ENCODE data around the gene NPLOC4.

NPLOC4 gene

DNA sequence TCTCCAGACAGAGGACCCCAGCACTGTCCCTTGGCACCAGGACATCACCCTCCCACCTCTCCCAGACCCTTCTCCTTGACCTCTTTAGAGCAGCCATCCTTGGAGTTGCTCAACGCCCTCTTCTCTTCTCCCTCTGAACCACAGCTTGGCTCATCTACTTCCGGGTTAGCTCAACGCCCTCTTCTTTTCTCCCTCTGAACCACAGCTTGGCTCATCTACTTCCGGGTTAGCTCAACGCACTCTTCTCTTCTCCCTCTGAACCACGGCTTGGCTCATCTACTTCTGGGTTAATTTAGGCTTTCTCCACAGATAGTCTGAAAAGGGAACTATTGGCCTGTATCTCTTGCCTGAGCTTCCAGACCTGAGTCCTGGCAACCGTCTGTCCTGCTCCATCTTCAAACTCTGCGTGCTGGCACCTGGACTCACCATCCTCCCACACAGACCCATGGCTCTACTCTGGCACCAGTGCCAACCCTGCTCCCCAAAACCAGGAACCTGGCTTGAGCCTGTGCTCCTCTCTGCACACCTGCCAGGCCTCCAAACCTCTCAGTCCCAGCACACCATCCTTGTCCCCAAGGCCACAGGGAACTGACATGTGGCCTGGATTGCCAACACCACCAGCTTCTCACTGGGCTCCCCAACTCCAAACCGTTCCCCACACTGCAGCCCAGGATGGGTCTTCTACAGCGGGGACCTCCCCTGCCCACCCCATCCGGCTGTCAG is 59.5 kb downstream of the NPLOC4 start:
- peak; percentile 36 for DNase-seq (ENCODE audit: low read depth)
- TF ChIP-seq CTCF (IDR thresholded peaks at IDR 0.05; ENCODE audit: insufficient read depth, low read depth, low read length, missing control alignments), result no peak
- H3K4me3 ChIP-seq (ENCODE audit: low read length), result no peak overlapping the region

DNA sequence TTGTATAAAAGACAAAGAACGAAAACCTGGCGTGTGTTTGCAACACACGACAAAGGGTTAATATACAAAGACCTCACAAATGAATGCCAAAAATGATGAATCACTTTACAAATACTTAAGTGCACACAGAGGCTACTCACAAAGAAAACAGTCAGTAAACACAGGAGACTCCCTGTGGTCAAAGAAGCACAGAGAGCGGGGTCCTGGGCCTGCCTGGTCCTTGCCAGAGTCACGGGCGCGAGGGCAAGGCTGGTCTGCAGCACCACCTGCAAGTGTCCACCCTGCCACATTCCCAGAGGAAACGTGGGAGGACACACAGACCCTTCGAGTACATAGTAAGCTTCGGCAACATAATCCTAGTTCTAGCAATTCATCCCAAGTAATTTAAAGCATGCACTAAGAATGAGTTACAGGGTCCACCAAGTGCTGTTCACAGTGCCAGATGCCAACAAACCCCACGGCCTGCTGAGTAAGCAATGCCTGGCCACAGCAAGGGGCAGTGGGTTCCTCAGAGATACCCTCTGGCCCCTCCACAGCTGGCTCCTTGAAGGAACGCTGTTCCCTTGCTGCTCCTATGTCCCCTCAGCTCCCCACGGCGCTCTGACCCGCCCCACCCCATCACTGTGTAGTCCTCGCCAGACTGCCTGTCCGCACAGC is 60.2 kb downstream of the NPLOC4 start:
- no peak overlapping the region for H3K4me3 ChIP-seq (ENCODE audit: low read length)
- no peak for TF ChIP-seq CTCF (IDR thresholded peaks at IDR 0.05; ENCODE audit: insufficient read depth, low read depth, low read length, missing control alignments)
- DNase-seq (ENCODE audit: low read depth), result peak; percentile 63

- TF ChIP-seq CTCF (IDR thresholded peaks at IDR 0.05; ENCODE audit: insufficient read depth, low read depth, low read length, missing control alignments), result no peak
- no peak overlapping the region for H3K4me3 ChIP-seq (ENCODE audit: low read length)
- no peak for DNase-seq (ENCODE audit: low read depth)
Observed at GRCh38 chr17:81575836-81576235, 61.1 kb downstream of the NPLOC4 start.

- no peak for DNase-seq (ENCODE audit: low read depth)
- TF ChIP-seq CTCF (IDR thresholded peaks at IDR 0.05; ENCODE audit: insufficient read depth, low read depth, low read length, missing control alignments), result no peak
Observed at GRCh38 chr17:81574643-81574956, 62.3 kb downstream of the NPLOC4 start.

DNA sequence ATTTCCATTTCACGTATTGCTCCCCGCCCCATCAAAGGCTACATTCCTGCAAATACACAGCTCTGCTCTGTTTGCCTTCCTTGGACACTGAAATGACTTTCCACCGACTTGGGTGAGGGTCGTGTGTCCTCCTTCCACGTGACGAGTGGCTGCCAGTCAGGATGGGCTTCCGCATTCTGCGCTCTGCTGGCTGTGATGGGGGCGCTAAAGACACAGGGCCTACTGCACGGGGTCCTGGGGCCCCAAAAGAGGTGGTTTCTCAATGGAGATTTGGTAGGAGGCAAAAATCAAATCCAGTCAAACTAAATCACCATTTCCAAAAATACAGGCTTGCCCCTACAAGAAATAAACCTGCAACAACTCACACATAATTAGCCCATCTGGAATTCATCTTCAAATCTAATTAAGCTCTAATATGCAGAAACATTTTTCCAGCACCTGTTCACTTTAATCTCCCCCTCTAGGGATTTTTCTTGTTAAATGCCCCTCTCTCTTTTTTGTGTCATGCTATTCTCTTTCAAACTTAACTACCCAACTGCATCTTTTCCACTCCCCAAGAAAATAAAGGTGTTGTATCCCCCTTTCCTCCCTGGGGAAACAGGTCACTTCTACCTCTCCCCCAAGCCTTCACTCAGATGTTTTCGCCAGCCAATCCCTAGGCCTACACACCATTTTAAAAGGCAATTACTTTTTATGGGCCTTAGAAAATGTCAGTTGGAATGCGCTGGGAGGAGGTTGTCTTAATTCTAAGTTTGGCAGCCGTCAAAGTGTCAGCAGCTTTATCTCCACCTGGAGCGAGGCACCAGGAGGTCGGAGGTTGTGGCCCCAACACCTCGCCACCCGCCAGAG is 62.9 kb downstream of the NPLOC4 start:
- no peak for DNase-seq (ENCODE audit: low read depth)
- no peak for TF ChIP-seq CTCF (IDR thresholded peaks at IDR 0.05; ENCODE audit: insufficient read depth, low read depth, low read length, missing control alignments)
- H3K4me3 ChIP-seq (ENCODE audit: low read length), result no peak overlapping the region

More at GRCh38 chr17:81574643-81574956, 62.3 kb downstream of the NPLOC4 start:
- H3K4me3 ChIP-seq (ENCODE audit: low read length), result no peak overlapping the region

- no peak overlapping the region for H3K4me3 ChIP-seq (ENCODE audit: low read length)
- DNase-seq (ENCODE audit: low read depth), result peak; percentile 38
- no peak for TF ChIP-seq CTCF (IDR thresholded peaks at IDR 0.05; ENCODE audit: insufficient read depth, low read depth, low read length, missing control alignments)
Observed at GRCh38 chr17:81572563-81573168, 64.2 kb downstream of the NPLOC4 start.

Measured in epithelial cell of esophagus (primary cell).